CD14-positive monocyte (primary cell): ENCODE data around the gene TTC38. TPM values are rescaled to one million over a fixed set of nuclear protein-coding genes. Genes with fewer than 3 reads are reported as not detected.

Experiments
- DNase-seq, 3 donors: peaks; one replicate each; pipeline ENCODE4 v3.0.0-alpha.2; 2011 to 2022
- H2AFZ ChIP-seq: 2 replicates; pipeline ENCODE4 v1.6.0; 2012; ENCODE audit warnings: mild to moderate bottlenecking, low read depth, low read length, inconsistent platforms; ENCODE audit not compliant: insufficient read depth, poor library complexity, severe bottlenecking
- H3K27ac ChIP-seq, 2 donors: 1 replicate in 1 of 2; 2 replicates in 1 of 2; pipeline ENCODE4 v1.5.1; 2012 to 2013; ENCODE audit warnings: low read length in 2 of 2, control low read depth in 1 of 2, inconsistent platforms in 1 of 2, low read depth in 1 of 2, mild to moderate bottlenecking in 1 of 2
- H3K27me3 ChIP-seq, 2 donors: one replicate each; pipeline versions ENCODE4 v1.6.0 to v1.6.1; 2011 to 2013; ENCODE audit warnings: low read length in 2 of 2; ENCODE audit not compliant: control insufficient read depth in 2 of 2, insufficient read depth in 2 of 2
- H3K36me3 ChIP-seq, 2 donors: replicated peaks in 1 of 2; 1 replicate in 1 of 2; 2 replicates in 1 of 2; pipeline versions ENCODE4 v1.5.1 to v1.6.1; 2012 to 2013; ENCODE audit warnings: low read length in 2 of 2, control low read depth in 1 of 2, inconsistent platforms in 1 of 2, mild to moderate bottlenecking in 1 of 2; ENCODE audit not compliant: insufficient read depth in 2 of 2, control insufficient read depth in 1 of 2
- H3K4me1 ChIP-seq, 2 donors: 1 replicate in 1 of 2; 2 replicates in 1 of 2; pipeline versions ENCODE4 v1.5.1 to v1.6.1; 2012 to 2013; ENCODE audit warnings: low read length in 2 of 2, control low read depth in 1 of 2, inconsistent platforms in 1 of 2, mild to moderate bottlenecking in 1 of 2, moderate library complexity in 1 of 2; ENCODE audit not compliant: insufficient read depth in 2 of 2, control insufficient read depth in 1 of 2
- H3K4me2 ChIP-seq: replicated peaks from 2 replicates; pipeline ENCODE3; 2012; ENCODE audit warnings: low read length, moderate library complexity, mild to moderate bottlenecking; ENCODE audit not compliant: poor library complexity, severe bottlenecking; ENCODE audit errors: extremely low read depth
- H3K4me3 ChIP-seq, 3 experiments: fragments of 200-600 bp in 1 of 3; sonication (generic) in 1 of 3; replicated peaks in 1 of 3; 1 replicate in 2 of 3; 2 replicates in 1 of 3; pipeline ENCODE4 v1.5.1; 2011 to 2013; ENCODE audit warnings: low read length in 3 of 3, mild to moderate bottlenecking in 3 of 3, control low read depth in 2 of 3, low read depth in 2 of 3, inconsistent platforms in 1 of 3, moderate library complexity in 1 of 3
- H3K79me2 ChIP-seq: 2 replicates; pipeline ENCODE4 v1.6.0; 2012; ENCODE audit warnings: mild to moderate bottlenecking, control low read depth, inconsistent platforms, low read length, moderate library complexity; ENCODE audit not compliant: insufficient read depth
- H3K9ac ChIP-seq: 2 replicates; pipeline ENCODE4 v1.6.0; 2017; ENCODE audit warnings: low read length, mild to moderate bottlenecking; ENCODE audit not compliant: insufficient read depth, poor library complexity, severe bottlenecking
- H3K9me3 ChIP-seq, 2 donors: replicated peaks in 1 of 2; 1 replicate in 1 of 2; 2 replicates in 1 of 2; pipeline versions ENCODE4 v1.5.1 to v1.6.1; 2012 to 2013; ENCODE audit warnings: low read length in 2 of 2, control low read depth in 1 of 2; ENCODE audit not compliant: control insufficient read depth in 1 of 2, insufficient read depth in 1 of 2
- H4K20me1 ChIP-seq: 2 replicates; pipeline ENCODE4 v1.6.0; 2012; ENCODE audit warnings: mild to moderate bottlenecking, low read length, control low read depth, moderate library complexity; ENCODE audit not compliant: insufficient read depth
- H3K27ac Mint-ChIP-seq, 7 donors: one replicate each; pipeline ENCODE4 v1.8.0; 2020; ENCODE audit warnings: mild to moderate bottlenecking in 7 of 7, mixed read lengths in 7 of 7, moderate library complexity in 6 of 7, inconsistent platforms in 2 of 7
- H3K27me3 Mint-ChIP-seq, 3 donors: one replicate each; pipeline ENCODE4 v1.8.0; 2021 to 2022; ENCODE audit warnings: low read depth in 3 of 3, mild to moderate bottlenecking in 3 of 3, mixed read lengths in 3 of 3, moderate library complexity in 3 of 3, inconsistent platforms in 1 of 3
- H3K36me3 Mint-ChIP-seq, 2 donors: one replicate each; pipeline ENCODE4 v1.8.0; 2020; ENCODE audit warnings: mixed read lengths in 2 of 2, inconsistent platforms in 1 of 2, mild to moderate bottlenecking in 1 of 2
- H3K4me1 Mint-ChIP-seq: one replicate; pipeline ENCODE4 v1.8.0; 2020; ENCODE audit warnings: mild to moderate bottlenecking, mixed read lengths
- H3K4me3 Mint-ChIP-seq, 2 donors: one replicate each; pipeline ENCODE4 v1.8.0; 2020; ENCODE audit warnings: mild to moderate bottlenecking in 2 of 2, mixed read lengths in 2 of 2, moderate library complexity in 1 of 2
- H3K9me3 Mint-ChIP-seq, 7 donors: one replicate each; pipeline ENCODE4 v1.8.0; 2020 to 2022; ENCODE audit warnings: mixed read lengths in 7 of 7, mild to moderate bottlenecking in 6 of 7, moderate library complexity in 6 of 7, inconsistent platforms in 2 of 7
- WGBS: methylation state at CpG from one replicate; pipeline ENCODE4 v1.1.5; 2013; ENCODE audit warnings: missing lambda C conversion rate; ENCODE audit not compliant: insufficient coverage; 5-methylcytosine and 5-hydroxymethylcytosine counted together
- intact Hi-C, 2 donors: fragments of 100-400 bp; cut with micrococcal nuclease; formaldehyde crosslinking; loops; one replicate each; pipeline versions ENCODE4 v1.15.0 to v1.15.1; 2023
- polyA plus RNA-seq, 3 donors: library from polyadenylated mRNA; depleted of rRNA in 1 of 3; unstranded in 2 of 3; stranded (reverse) in 1 of 3; fragments of 300-500 nt in 2 of 3; fragments of >200 nt in 1 of 3; fragmentation: Illumina TruSeq in 2 of 3; gene quantifications; 1 replicate in 2 of 3; 2 replicates in 1 of 3; pipeline ENCODE4 v1.2.3, GENCODE V29; 2012 to 2021
- TF ChIP-seq, protein P1 (sequence below): fragments of 200-600 bp; IDR thresholded peaks from one replicate; pipeline ENCODE4 v1.8.0; 2022; ENCODE audit warnings: antibody characterized with exemption, mild to moderate bottlenecking

Gene TTC38
- polyA plus RNA-seq, 3 donors = 14.7 to 22.5 (median 17.0) TPM

DNA sequence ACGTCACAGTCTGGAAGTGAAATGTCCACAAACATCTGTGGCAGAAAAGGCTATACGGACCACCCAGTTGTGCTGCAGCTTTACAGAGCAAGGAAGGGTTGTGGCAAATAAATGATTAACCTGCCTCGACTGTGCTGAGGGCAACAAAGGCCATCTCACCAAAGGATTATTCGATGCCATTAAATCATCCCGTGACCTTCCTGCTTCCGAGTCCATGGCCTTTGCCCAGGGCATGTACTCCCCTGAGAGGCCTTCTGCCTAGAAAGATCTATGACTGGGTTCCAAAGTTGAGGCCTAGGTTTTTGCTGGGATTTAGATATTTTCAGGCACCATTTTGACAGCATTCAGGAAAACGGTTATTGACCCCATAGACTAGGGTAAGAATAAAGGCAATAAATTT, 26.9 kb upstream of the TTC38 start:
- Histone ChIP-seq H4K20me1 (no peaks in the 10 kb centered on the region), H3K9ac (no peak overlapping the region), H2AFZ (no peak overlapping the region), H3K27me3 (no peaks in the 10 kb centered on the region), H3K79me2 (no peaks in the 10 kb centered on the region), H3K9me3 (no peaks in the 10 kb centered on the region), H3K36me3 (peaks cover 9 to 52% of the 10 kb centered on the region in 2 donors), H3K4me1 (peaks cover 21 to 25% of the 10 kb centered on the region in 2 donors), H3K27ac (no peak overlapping the region), H3K4me2 (no peak overlapping the region), H3K4me3 (no peak overlapping the region)
- Mint-ChIP-seq H3K4me3 (no peak overlapping the region), H3K27ac (peak overlapping the region in 2 of 7 donors; percentile 23 to 70), H3K4me1 (peaks cover 19% of the 10 kb centered on the region), H3K36me3 (peaks cover 45 to 54% of the 10 kb centered on the region in 2 donors), H3K9me3 (no peaks in the 10 kb centered on the region), H3K27me3 (no peaks in the 10 kb centered on the region)
- no peak for DNase-seq
- intact Hi-C loops = no loop called here
- WGBS = 91% methylated on average over 6 of the region's 7 CpGs
- TF ChIP-seq, protein P1, sequence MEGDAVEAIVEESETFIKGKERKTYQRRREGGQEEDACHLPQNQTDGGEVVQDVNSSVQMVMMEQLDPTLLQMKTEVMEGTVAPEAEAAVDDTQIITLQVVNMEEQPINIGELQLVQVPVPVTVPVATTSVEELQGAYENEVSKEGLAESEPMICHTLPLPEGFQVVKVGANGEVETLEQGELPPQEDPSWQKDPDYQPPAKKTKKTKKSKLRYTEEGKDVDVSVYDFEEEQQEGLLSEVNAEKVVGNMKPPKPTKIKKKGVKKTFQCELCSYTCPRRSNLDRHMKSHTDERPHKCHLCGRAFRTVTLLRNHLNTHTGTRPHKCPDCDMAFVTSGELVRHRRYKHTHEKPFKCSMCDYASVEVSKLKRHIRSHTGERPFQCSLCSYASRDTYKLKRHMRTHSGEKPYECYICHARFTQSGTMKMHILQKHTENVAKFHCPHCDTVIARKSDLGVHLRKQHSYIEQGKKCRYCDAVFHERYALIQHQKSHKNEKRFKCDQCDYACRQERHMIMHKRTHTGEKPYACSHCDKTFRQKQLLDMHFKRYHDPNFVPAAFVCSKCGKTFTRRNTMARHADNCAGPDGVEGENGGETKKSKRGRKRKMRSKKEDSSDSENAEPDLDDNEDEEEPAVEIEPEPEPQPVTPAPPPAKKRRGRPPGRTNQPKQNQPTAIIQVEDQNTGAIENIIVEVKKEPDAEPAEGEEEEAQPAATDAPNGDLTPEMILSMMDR = no peak

DNA sequence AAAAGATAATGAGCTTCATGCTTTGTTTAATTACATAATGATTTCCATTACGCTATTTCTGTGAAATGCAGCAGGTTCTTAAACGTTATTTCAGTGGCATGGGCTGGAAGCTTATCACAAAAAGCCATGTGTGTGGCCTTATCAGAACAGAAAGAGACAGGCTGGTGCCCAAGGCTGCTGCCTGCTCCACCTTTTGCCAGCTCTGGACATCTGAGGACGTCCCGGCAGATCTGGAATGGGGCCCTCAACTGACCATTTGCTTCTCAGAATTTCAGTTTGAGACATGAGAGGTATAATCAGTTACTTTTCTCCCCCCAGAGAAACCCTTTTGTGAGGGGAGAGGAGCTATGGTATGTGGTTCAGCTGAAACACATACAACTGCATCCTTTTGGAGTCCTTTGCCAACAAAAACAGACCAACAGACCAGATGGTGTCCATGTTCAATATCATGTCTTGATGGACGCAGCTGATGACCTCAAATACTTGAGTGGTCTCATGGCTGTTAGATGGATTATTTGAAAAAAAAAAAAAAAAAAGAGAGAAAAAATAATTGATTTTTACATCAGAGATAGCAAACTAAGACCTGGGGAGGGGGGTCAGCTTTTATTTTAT, 26.3 kb upstream of the TTC38 start:
- Mint-ChIP-seq H3K27me3 (no peaks in the 10 kb centered on the region), H3K4me3 (no peak overlapping the region), H3K9me3 (peaks cover 0 to 3% (median 0%) of the 10 kb centered on the region in 7 donors), H3K27ac (peak overlapping the region in 1 of 7 donors; percentile 73), H3K36me3 (peaks cover 43 to 48% of the 10 kb centered on the region in 2 donors), H3K4me1 (peaks cover 19% of the 10 kb centered on the region)
- H2AFZ ChIP-seq = no peak overlapping the region
- no peak overlapping the region for H3K27ac ChIP-seq
- no peak overlapping the region for H3K9ac ChIP-seq
- H3K4me1 ChIP-seq = peaks cover 21 to 25% of the 10 kb centered on the region in 2 donors
- TF ChIP-seq, protein P1 = no peak
- intact Hi-C loops = no loop called here
- H3K4me2 ChIP-seq = no peak overlapping the region
- WGBS = 79% methylated on average over 2 of the region's 5 CpGs
- no peaks in the 10 kb centered on the region for H3K9me3 ChIP-seq
- H4K20me1 ChIP-seq = no peaks in the 10 kb centered on the region
- H3K4me3 ChIP-seq = no peak overlapping the region
- peaks cover 9 to 46% of the 10 kb centered on the region in 2 donors for H3K36me3 ChIP-seq
- no peak for DNase-seq
- H3K79me2 ChIP-seq = no peaks in the 10 kb centered on the region
- H3K27me3 ChIP-seq = no peaks in the 10 kb centered on the region
